ENCODE measurements around the gene SCUBE1.

The SCUBE1 gene

GRCh38 chr22:43256976-43257545 lies 86.1 kb downstream of the SCUBE1 start:
- Histone ChIP-seq H3K79me2 (ENCODE audit: insufficient read depth, low read length) (no peaks in the 10 kb centered on the region), H3K9ac (ENCODE audit: low read depth, low read length, poor library complexity, severe bottlenecking) (peak overlapping the region; percentile 27), H3K9me3 (ENCODE audit: insufficient read depth, low read depth, low read length) (no peaks in the 10 kb centered on the region), H3K4me2 (ENCODE audit: low read depth, low read length, poor library complexity, severe bottlenecking) (peak overlapping the region; percentile 18), H2AFZ (ENCODE audit: low read length) (no peak overlapping the region), H3K9me2 (replicated peaks; ENCODE audit: low read depth, low read length) (no peaks in the 10 kb centered on the region), H3K27me3 (ENCODE audit: insufficient read depth, low read length, poor library complexity, severe bottlenecking) (no peaks in the 10 kb centered on the region), H3K4me1 (ENCODE audit: insufficient read depth, low read length, poor library complexity, severe bottlenecking) (peaks cover 48% of the 10 kb centered on the region), H4K20me1 (ENCODE audit: insufficient read depth, low read length, poor library complexity, severe bottlenecking) (no peaks in the 10 kb centered on the region), H3F3A (ENCODE audit: low read depth) (no peaks in the 10 kb centered on the region), H3K4me3 (ENCODE audit: low read length, poor library complexity, severe bottlenecking) (no peak overlapping the region), H3K36me3 (ENCODE audit: insufficient read depth, low read length) (no peaks in the 10 kb centered on the region)
- TF ChIP-seq CTCF (conservative IDR thresholded peaks at IDR 0.05; ENCODE audit: low read length) (no peak), EZH2phosphoT487 (IDR thresholded peaks at IDR 0.05; ENCODE audit: borderline replicate concordance) (no peak)

GRCh38 chr22:43256569-43256968 lies 86.6 kb downstream of the SCUBE1 start:
- Histone ChIP-seq H3K4me3 (ENCODE audit: low read length, poor library complexity, severe bottlenecking) (no peak overlapping the region), H3K4me2 (ENCODE audit: low read depth, low read length, poor library complexity, severe bottlenecking) (no peak overlapping the region), H3K27me3 (ENCODE audit: insufficient read depth, low read length, poor library complexity, severe bottlenecking) (no peaks in the 10 kb centered on the region), H4K20me1 (ENCODE audit: insufficient read depth, low read length, poor library complexity, severe bottlenecking) (no peaks in the 10 kb centered on the region), H3K9me3 (ENCODE audit: insufficient read depth, low read depth, low read length) (no peaks in the 10 kb centered on the region), H3K79me2 (ENCODE audit: insufficient read depth, low read length) (no peaks in the 10 kb centered on the region), H3K36me3 (ENCODE audit: insufficient read depth, low read length) (no peaks in the 10 kb centered on the region), H3K9ac (ENCODE audit: low read depth, low read length, poor library complexity, severe bottlenecking) (peak overlapping the region; percentile 27), H2AFZ (ENCODE audit: low read length) (no peak overlapping the region), H3K9me2 (replicated peaks; ENCODE audit: low read depth, low read length) (no peaks in the 10 kb centered on the region), H3F3A (ENCODE audit: low read depth) (no peaks in the 10 kb centered on the region), H3K4me1 (ENCODE audit: insufficient read depth, low read length, poor library complexity, severe bottlenecking) (peaks cover 43% of the 10 kb centered on the region)
- TF ChIP-seq CTCF (conservative IDR thresholded peaks at IDR 0.05; ENCODE audit: low read length), result no peak
- no peak for TF ChIP-seq EZH2phosphoT487 (IDR thresholded peaks at IDR 0.05; ENCODE audit: borderline replicate concordance)

DNA sequence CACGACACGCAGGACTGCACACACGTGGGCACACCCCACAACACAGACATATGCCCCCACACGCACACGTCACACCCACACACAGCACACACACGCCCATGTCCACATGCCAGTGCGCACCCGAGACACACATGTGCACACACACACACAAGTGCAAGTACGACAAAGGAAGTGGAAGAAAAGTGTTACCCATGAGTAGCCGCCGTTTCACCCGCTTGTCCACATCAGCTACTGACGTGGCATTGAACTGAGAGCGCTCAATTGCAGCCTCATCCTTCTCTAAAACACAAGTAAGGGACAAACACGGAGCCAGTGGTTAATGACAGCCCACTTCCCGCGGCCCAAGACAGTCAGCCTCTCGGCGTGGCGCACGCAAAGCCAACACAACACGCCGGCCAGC lies 87.9 kb downstream of the SCUBE1 start:
- Histone ChIP-seq H3K79me2 (ENCODE audit: insufficient read depth, low read length) (no peaks in the 10 kb centered on the region), H3K4me1 (ENCODE audit: insufficient read depth, low read length, poor library complexity, severe bottlenecking) (peaks cover 33% of the 10 kb centered on the region), H3K36me3 (ENCODE audit: insufficient read depth, low read length) (no peaks in the 10 kb centered on the region), H3K27me3 (ENCODE audit: insufficient read depth, low read length, poor library complexity, severe bottlenecking) (no peaks in the 10 kb centered on the region), H3K9me2 (replicated peaks; ENCODE audit: low read depth, low read length) (no peaks in the 10 kb centered on the region), H3K9ac (ENCODE audit: low read depth, low read length, poor library complexity, severe bottlenecking) (no peak overlapping the region), H3F3A (ENCODE audit: low read depth) (no peaks in the 10 kb centered on the region), H3K4me3 (ENCODE audit: low read length, poor library complexity, severe bottlenecking) (no peak overlapping the region), H3K4me2 (ENCODE audit: low read depth, low read length, poor library complexity, severe bottlenecking) (no peak overlapping the region), H3K9me3 (ENCODE audit: insufficient read depth, low read depth, low read length) (no peaks in the 10 kb centered on the region), H4K20me1 (ENCODE audit: insufficient read depth, low read length, poor library complexity, severe bottlenecking) (no peaks in the 10 kb centered on the region), H2AFZ (ENCODE audit: low read length) (no peak overlapping the region)
- TF ChIP-seq CTCF (conservative IDR thresholded peaks at IDR 0.05; ENCODE audit: low read length), result no peak
- no peak for TF ChIP-seq EZH2phosphoT487 (IDR thresholded peaks at IDR 0.05; ENCODE audit: borderline replicate concordance)

Data from Loucy (cell line).